ENCODE results near the gene DNAH2.

- no peak for TF ChIP-seq CTCF (IDR thresholded peaks at IDR 0.05)
- TF ChIP-seq EP300 (IDR thresholded peaks at IDR 0.05), result no peak
- TF ChIP-seq POLR2AphosphoS5 (IDR thresholded peaks at IDR 0.05), result no peak
- TF ChIP-seq POLR2A (IDR thresholded peaks at IDR 0.05), result no peak
These were observed 80.4 kb downstream of the DNAH2 start for GRCh38 chr17:7797976-7798375.
